GM20000 (cell line): Measurements from ENCODE around the gene STK25.
"Not testable (repeated sequence)": the region's sequence is repeated elsewhere in the genome, so short reads cannot be mapped to it uniquely, and the experiment has no call there.

Experiments used
- DNase-seq: peaks from one replicate; pipeline ENCODE4 v3.0.0; 2012; ENCODE audit warnings: low spot score
- TF ChIP-seq, protein P1 (sequence below): IDR thresholded peaks from 2 replicates; pipeline ENCODE4 v1.5.1; 2012; ENCODE audit warnings: mild to moderate bottlenecking, control low read depth; ENCODE audit errors: extremely low read depth, missing control alignments

The STK25 gene

GRCh38 chr2:241532168-241532567, 23.8 kb upstream of the STK25 start:
- TF ChIP-seq, protein P1, sequence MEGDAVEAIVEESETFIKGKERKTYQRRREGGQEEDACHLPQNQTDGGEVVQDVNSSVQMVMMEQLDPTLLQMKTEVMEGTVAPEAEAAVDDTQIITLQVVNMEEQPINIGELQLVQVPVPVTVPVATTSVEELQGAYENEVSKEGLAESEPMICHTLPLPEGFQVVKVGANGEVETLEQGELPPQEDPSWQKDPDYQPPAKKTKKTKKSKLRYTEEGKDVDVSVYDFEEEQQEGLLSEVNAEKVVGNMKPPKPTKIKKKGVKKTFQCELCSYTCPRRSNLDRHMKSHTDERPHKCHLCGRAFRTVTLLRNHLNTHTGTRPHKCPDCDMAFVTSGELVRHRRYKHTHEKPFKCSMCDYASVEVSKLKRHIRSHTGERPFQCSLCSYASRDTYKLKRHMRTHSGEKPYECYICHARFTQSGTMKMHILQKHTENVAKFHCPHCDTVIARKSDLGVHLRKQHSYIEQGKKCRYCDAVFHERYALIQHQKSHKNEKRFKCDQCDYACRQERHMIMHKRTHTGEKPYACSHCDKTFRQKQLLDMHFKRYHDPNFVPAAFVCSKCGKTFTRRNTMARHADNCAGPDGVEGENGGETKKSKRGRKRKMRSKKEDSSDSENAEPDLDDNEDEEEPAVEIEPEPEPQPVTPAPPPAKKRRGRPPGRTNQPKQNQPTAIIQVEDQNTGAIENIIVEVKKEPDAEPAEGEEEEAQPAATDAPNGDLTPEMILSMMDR = no peak
- no peak for DNase-seq

GRCh38 chr2:241531161-241531722, 22.9 kb upstream of the STK25 start:
- no peak for DNase-seq
- TF ChIP-seq, protein P1 = no peak

- DNase-seq = no peak
- TF ChIP-seq, protein P1 = no peak
Measured at GRCh38 chr2:241530571-241530970, 22.2 kb upstream of the STK25 start.

GRCh38 chr2:241525818-241526780, 17.7 kb upstream of the STK25 start:
- DNase-seq = not testable (repeated sequence)

GRCh38 chr2:241522477-241522876, 14.1 kb upstream of the STK25 start:
- DNase-seq = no peak
- TF ChIP-seq, protein P1 = no peak

DNA sequence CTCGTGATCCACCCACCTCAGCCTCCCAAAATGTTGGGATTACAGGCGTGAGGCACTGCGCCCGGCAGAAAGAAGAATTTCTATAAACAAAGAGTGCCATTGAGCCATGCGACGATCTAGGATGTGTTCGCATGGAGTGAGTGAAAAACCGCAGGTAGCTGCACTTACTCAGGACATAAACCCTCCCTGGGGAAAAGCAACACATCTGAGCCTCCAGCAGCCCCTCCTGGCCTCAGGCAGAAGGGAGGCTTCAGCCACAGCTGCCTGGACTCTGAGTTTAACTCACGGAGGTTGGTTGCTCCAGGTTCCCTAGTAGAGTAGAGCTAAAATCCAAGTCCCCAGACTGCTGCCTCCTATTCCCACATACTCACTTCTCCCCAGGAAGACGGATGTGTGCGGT, 11.3 kb upstream of the STK25 start:
- DNase-seq = no peak
- TF ChIP-seq, protein P1 = no peak

GRCh38 chr2:241517297-241517696, 8.9 kb upstream of the STK25 start:
- DNase-seq = no peak
- TF ChIP-seq, protein P1 = no peak
